M059J (cell line): ENCODE results near the gene PIK3C2B. TPM values are rescaled to one million over a fixed set of nuclear protein-coding genes. Genes with fewer than 3 reads are reported as not detected.

Experiments used
- total RNA-seq: library from RNA; depleted of rRNA; stranded (reverse); fragments of >200 nt; shearing (Covaris generic); gene quantifications from 2 replicates; pipeline ENCODE4 v1.2.3, GENCODE V29; 2014; rRNA removed

Gene PIK3C2B
- total RNA-seq, 1 experiment from 2014 or later = 4.0 TPM

Other genes starting within 250 kb of the PIK3C2B start
- 1.6 and 4.9 TPM in 2 replicates for gene PLEKHA6, start 134.9 kb downstream of the PIK3C2B start, total RNA-seq
- 24.2 and 41.6 TPM in 2 replicates for gene PPP1R15B, start 83.0 kb downstream of the PIK3C2B start, total RNA-seq
- 2.7 and 6.9 TPM in 2 replicates for gene MDM4, start 21.6 kb upstream of the PIK3C2B start, total RNA-seq
- gene LRRN2, start 190.9 kb upstream of the PIK3C2B start, total RNA-seq = 0.02 TPM in 1 of 2 replicates, not detected in the other